Liver (tissue), 4 donors: ENCODE measurements around the gene ZNF501. TPM values are rescaled to one million over a fixed set of nuclear protein-coding genes. Genes with fewer than 3 reads are reported as not detected.

Source experiments
- polyA plus RNA-seq, 2 donors: library from polyadenylated mRNA; stranded (reverse) in 1 of 2; unstranded in 1 of 2; fragments of 200-250 nt in 1 of 2; fragments of >200 nt in 1 of 2; fragmentation: Nextera tagmentation in 1 of 2; extraction: Ambion mirVana in 1 of 2; gene quantifications; one replicate each; pipeline versions ENCODE4 v1.2.1 to v1.2.3, GENCODE V29; 2013 to 2015
- total RNA-seq, 2 donors: library from RNA; depleted of rRNA; stranded (reverse); fragments of >200 nt; gene quantifications; one replicate each; pipeline ENCODE4 v1.2.3, GENCODE V29; 2014
- donor health status: healthy.
- donor health status: healthy.
- donor health status: healthy.

Gene ZNF501
- total and polyA plus RNA-seq, 4 donors = 0.44 to 1.6 (median 0.77) TPM

Other genes with a start within 250 kb of the ZNF501 start
- 1 to 10 TPM; 3.2 to 4.4 TPM for gene ZKSCAN7, start 174.4 kb upstream of the ZNF501 start, total RNA-seq
- 1 to 10 TPM; 1.1 to 1.2 TPM for gene ZKSCAN7, start 174.4 kb upstream of the ZNF501 start, polyA plus RNA-seq
- 1 to 10 TPM in 1 of 2 donors, under 1 TPM in 1; 0.59 to 2.7 TPM for gene ZNF660, start 144.7 kb upstream of the ZNF501 start, total RNA-seq
- gene ZNF660, start 144.7 kb upstream of the ZNF501 start, polyA plus RNA-seq = under 1 TPM; 0.08 to 0.24 TPM
- 10 to 100 TPM in 1 of 2 donors, 1 to 10 TPM in 1; 8.1 to 10.6 TPM for gene ZNF197, start 104.6 kb upstream of the ZNF501 start, total RNA-seq
- gene ZNF197, start 104.6 kb upstream of the ZNF501 start, polyA plus RNA-seq = 1 to 10 TPM; 2.4 to 3.6 TPM
- 1 to 10 TPM; 2.2 to 4.9 TPM for gene ZNF35, start 80.9 kb upstream of the ZNF501 start, total RNA-seq
- 1 to 10 TPM; 1.2 to 1.3 TPM for gene ZNF35, start 80.9 kb upstream of the ZNF501 start, polyA plus RNA-seq
- gene ZNF502, start 17.0 kb upstream of the ZNF501 start, total RNA-seq = 1 to 10 TPM; 1.7 to 2.1 TPM
- gene ZNF502, start 17.0 kb upstream of the ZNF501 start, polyA plus RNA-seq = under 1 TPM; 0.75 to 0.89 TPM
- gene KIAA1143, start 32.0 kb downstream of the ZNF501 start, total RNA-seq = 10 to 100 TPM in 1 of 2 donors, 1 to 10 TPM in 1; 10.0 to 10.3 TPM
- gene KIAA1143, start 32.0 kb downstream of the ZNF501 start, polyA plus RNA-seq = 1 to 10 TPM; 3.9 to 4.5 TPM
- 10 to 100 TPM in 1 of 2 donors, under 1 TPM in 1; under 0.01 to 15.9 TPM for gene KIF15, start 32.2 kb downstream of the ZNF501 start, total RNA-seq
- under 1 TPM; 0.15 to 0.33 TPM for gene KIF15, start 32.2 kb downstream of the ZNF501 start, polyA plus RNA-seq
- gene TMEM42, start 132.3 kb downstream of the ZNF501 start, total RNA-seq = 1 to 10 TPM; 5.8 to 9.0 TPM
- gene TMEM42, start 132.3 kb downstream of the ZNF501 start, polyA plus RNA-seq = 1 to 10 TPM; 7.2 to 9.9 TPM
- gene TGM4, start 145.0 kb downstream of the ZNF501 start, total RNA-seq = not detected
- not detected for gene TGM4, start 145.0 kb downstream of the ZNF501 start, polyA plus RNA-seq
- gene ZDHHC3, start 246.5 kb downstream of the ZNF501 start, total RNA-seq = 10 to 100 TPM; 24.8 to 43.0 TPM
- gene ZDHHC3, start 246.5 kb downstream of the ZNF501 start, polyA plus RNA-seq = 10 to 100 TPM; 15.4 to 24.0 TPM
- 10 to 100 TPM; 20.0 to 23.4 TPM for gene EXOSC7, start 246.6 kb downstream of the ZNF501 start, total RNA-seq
- gene EXOSC7, start 246.6 kb downstream of the ZNF501 start, polyA plus RNA-seq = 10 to 100 TPM; 15.5 to 27.2 TPM